Activated CD8-positive, alpha-beta memory T cell treated with anti-CD3 and anti-CD28 coated beads for 1 hour (primary cell): ENCODE data around the gene TSEN15.

Experiments
- DNase-seq, 2 donors: peaks; one replicate each; pipeline ENCODE4 v3.0.0-alpha.2; 2020; ENCODE audit warnings: low read depth in 1 of 2; ENCODE audit errors: extremely low read depth in 1 of 2

Gene TSEN15

DNA sequence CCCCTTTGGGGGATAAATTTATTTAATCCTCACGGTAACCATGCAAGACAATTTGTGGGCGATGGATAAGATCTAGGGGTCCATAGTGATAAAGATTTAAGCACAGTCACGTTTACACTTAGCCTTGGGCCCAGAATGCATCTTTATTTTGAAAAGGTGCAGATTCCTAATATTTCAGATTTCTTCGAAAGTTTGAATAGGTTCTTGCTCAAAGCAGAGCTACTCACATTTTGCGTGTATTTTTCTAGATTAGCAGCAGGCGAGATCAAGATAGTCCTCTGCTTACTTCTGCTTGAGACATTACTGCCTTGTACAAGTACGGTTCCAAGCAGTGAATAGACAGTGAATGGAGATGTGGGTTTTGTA, 647 bp downstream of the TSEN15 start:
- no peak for DNase-seq

DNA sequence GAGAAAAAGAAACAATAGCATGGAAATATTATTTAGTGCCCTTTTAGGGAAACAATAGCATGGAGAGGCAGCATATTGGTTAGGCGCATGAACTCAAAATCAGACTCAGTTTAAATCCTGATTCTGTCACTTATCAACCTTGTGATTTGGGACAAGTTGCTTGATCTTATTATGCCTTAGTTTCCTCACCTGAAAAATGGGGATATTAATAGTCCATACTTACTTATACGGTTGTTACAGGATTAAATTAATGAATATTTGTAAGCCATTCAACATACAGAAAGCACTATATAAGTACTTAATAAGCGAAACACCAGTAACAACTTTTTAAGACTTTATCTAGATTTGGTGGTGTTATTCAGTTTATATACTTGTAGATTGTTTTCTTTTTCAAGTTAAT, 1.2 kb downstream of the TSEN15 start:
- DNase-seq: no peak

DNA sequence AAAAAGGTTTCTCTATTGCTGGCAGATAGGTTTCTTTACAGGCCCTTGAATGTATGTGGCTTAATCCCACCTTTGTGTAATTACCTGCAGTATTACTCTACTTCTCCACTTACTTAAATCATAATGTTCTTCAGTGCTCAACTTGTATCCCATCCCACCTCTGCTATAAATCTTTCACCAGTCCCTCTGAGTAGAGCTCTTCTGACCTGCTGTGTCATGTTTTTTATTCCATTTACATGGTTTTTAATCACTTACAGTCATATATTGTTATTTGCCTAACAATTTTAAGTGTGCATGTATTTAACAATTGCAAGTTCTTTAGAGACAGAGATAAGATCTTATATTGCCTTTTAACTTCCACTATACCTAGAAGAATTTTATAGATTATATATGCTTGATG, 2.4 kb downstream of the TSEN15 start:
- no peak for DNase-seq

DNA sequence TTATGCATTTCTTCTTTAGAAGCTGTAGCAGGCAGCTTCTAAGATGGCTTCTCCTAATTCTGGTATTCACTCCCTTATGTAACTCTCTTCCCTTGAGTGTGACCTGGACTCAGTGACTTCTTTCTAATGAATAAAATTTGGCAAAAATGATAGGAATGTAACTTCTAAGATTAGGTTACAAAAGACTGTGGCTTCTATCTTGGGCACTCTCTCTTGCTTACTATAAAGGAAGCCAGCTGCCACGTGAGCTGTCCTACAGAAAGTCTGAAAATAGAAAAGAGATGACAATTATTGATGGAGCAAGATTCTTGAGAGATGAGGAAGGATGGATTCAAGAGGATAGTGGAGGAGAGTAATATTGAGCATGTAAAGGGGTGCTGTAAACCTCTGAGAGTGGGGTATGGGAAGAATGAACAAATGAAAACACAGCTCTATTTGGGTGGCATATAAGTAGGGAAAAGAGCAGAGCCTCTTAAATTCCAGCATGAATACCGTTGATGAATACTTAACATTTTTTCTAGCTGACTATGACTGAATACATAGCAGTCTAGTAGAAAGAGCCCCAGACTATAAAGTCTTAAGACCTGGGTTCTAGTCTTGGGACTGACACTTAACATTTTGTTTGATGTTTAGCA, 5.5 kb downstream of the TSEN15 start:
- no peak for DNase-seq

DNA sequence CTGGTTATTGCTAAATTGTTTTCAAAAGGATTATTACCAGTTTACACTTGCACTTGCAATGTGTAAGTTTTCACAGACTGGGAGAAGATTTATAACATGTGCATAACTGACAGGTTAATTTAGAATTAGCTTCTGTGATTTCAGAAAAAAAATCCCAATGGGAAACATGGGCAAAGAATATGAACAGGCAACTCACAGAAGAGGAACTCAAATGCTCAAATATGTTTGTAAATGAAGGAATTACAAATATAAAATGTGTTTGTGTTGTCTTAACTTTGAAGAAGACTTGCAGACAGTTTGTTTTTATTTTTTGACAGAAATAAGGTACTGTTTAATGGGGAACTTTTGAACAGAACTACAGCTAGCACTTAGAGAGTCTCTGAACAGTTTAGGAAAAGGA, 8.4 kb downstream of the TSEN15 start:
- no peak for DNase-seq

DNA sequence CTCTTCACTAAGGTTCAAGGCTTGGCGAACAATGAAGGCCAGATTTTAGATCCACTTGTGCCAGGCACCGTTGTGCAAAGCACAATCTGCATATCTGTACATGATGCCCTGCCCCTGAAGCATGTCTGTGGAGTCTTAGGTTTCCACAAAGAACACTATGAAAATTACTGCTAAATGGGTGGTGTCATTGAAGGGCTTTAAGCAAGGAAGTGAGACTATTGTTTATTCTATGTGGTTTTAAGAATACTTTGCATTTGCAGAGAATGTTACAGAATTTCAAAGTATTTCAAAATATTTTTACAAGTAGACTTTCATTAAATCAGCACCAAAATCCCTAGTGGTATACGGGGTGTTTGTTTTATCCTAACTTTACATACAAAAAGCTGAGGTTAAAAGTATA, 8.8 kb downstream of the TSEN15 start:
- no peak for DNase-seq

DNA sequence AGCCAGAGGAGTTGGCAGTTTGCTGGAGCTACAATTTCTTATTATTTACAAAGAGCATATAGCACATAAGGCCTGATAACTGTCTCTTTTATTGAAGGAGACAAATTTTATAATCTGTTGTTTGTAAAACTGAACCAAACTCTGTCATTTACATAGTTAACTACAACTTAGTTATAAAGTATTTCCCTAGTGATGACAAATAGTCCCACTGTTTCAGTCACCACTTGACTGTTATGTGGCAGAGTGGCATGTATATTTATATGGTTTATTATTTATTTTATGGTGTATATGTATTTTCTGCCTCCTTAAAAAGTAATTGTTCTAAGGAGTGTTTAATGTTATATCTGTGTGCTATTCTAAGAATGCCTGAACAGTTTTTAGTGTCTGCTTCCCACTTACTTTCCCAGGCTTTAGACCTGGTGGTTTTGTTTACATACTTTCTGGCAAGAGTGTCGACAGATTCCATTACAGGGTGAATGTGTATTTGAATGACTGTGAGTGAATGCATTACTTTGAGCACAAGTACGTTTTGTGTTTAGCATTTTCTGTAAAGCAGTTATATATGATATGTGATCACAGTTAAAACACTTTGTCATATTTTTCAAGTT, 10.0 kb downstream of the TSEN15 start:
- DNase-seq: no peak

DNA sequence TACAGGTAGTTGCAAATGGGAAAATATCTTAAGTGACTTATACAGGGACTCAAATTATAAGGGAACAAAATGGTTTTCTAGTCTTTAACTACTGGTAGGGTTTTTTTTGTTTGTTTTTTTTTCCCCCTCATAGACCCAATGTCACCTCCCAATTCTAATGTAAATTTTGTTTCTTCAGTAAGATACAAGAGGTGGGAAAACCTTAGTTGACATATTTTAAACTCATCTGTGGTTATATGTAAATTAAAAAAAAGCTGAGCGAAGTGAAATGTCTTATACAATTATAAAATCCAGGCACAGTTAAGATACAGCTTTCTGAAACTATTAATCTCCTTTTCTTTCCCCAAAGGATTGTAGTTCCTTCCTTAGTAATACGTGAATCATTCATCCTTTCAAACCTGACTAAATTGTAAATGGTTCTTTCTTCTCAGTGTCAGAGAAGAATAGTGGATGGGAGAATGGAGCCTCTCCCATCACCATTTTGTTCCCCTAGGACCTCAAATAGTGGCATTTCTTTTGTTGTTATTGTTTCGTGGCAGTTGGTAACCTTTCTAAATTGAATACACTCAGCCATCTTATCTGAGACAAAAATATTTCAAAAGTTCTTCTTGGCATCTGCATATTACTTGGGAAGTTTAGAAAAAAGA, 11.2 kb downstream of the TSEN15 start:
- no peak for DNase-seq

DNA sequence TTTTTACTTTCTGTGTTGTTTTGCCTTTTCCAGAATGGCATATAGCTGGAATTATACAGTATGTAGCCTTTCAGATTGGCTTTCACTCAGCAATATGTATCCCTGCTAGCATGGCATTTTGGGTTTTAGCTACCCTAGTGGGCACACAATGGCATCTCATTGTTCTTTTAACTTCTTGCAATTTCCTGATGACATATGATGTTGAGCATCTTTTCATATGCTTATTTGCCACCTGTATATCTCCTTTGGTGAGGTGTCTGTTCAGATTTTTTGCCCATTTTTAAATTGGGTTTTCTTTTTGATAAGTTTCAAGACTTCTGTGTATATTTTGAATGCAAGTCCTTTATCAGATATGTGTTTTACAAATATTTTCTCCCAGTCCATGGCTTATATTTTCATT, 14.0 kb downstream of the TSEN15 start:
- no peak for DNase-seq

DNA sequence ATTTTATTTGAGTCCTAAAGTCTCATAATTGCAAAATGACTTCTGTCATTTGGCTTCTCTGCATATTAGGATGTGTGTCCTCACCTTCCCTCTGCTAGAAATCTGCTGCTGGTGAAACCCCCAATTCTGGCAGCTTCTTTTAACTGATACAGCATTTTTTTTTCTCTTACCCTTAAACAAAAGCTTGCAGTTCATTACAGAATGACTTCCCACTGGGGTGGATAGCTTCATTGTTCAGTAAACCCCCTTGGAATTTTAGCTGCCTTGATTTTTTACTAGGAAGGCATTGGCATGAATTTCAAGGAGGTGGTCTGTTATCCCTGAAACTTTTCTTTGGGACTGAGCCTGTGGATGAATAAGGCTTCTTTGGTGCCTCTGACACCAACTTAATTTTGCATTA, 16.8 kb downstream of the TSEN15 start:
- no peak for DNase-seq

DNA sequence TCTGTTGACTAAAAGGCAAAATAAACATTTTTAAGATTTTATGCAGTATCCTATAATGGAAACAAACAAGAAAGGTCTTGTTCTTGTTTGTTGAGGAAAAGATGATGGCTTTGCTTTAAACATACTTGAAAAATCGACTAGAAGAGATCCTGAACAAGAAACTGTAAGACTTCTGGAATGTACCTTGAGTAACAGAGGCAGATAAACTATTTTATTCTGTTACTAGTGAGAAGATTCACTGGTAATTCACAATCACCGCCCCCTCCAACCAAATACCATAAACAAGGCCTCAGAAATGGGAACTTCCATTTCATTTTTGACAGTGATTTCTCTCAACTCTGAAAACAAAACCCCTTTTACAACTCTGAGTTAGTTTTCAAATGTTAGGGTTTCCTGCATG, 18.1 kb downstream of the TSEN15 start:
- DNase-seq: no peak

DNA sequence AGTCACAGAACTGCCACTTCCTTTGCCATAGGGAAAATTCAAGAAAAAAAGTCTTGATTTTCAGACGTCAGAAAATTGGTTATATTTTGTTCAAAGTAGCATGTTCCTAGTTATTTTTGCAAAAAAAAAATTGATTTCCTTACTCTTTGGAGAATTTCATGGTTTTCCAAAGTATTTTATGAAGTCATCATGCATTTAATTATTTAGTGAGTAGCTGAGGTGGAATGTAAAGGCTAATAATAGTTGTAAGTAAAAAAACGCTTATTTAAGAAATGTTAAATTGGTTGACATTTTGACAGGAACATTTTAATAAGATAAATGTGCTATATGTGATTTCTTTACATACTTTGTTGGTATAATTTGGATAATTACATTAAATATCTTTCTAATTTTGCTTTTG, 20.8 kb downstream of the TSEN15 start:
- DNase-seq: no peak

DNA sequence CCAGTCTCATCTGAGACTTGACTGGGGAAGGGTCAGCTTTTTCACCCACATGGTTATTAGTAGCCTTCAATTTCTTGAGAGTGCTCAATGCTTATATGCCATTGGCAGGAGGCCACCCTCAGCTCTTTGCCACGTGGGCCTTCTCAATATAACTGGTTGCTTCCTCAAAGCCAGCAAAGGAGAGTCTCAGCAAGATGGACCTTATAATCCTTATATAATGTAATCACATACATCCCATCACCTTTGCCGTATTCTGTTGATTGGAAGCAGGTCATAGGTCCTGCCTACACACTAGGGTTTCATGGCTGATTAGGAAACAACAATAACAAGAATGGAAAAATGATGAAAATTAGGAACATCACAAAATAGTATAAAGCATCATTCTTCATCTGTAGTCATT, 22.9 kb downstream of the TSEN15 start:
- no peak for DNase-seq

DNA sequence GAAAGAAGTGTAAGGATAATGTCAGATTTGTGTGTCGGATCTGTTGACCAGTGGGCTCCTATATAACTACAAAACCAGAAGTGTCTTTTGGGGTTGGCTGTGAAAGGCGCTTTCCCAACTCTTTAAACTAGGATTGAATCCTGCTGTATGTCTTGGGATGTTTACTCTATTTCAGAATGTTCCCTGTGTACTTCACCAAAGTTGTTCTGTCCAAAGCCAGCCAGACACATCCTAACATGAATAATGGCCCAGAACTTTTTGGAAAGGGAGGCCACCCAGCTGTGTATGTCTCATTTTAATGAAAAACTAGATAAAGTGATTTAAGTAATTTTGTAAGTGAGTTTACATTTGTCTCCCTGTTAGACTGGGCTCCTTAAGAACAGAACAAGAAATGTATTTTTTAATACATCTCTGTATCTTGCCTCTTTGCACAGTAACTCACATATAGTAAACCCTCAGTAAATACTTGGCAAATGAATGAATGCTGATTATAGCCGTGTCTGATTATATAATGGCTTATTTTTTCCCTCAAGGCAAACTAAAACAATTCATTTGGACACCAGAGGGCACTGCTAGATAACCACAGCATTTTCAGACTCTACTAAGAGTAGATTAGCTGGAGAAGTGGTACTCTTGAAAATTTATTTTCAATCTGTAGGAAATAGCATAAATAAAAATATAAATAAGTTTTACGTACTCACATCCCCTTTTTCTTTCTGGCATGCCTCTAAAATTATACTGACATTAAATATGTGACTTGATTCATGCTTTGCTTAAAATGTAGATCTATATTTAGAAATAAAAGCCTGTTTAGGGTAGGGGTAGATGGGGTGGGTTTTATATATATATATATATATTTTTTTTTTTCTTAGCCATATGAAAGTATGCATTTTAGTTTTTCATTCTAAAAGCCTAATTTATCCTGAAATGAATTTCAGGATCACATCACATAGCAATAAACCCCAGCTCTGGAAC, 23.8 kb downstream of the TSEN15 start:
- DNase-seq: no peak

DNA sequence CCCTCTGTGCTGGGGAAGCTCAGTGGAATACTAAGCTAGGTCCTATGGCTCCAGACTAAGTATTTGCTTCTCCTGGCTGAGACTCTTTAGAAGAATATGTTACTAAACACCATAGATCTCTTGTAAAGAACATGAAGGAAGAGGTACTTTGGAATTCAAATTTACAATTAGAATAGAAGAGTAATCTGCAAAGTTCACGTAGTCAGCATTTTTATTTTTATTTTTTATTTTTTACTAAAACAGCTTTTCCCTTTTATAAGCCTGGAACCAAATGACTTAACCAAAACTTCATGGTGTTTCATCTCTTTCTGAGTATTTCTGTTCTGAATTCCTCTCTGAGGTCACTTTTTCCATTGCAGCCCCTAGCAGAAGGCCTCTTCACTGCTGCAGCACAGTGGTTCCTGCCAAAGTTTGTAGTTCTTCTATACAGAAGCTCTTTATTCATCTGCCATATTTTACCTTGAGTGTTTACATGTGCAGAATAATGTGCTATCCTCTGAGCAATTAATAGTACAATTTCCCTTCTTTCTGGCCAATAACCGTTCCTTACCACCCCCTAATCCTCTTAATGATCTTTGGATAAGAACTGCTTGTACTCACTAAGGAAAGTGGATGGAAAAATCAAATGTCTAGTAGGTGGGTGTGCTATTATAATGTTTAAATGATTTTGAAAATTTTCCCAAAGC, 27.2 kb downstream of the TSEN15 start:
- DNase-seq: no peak

DNA sequence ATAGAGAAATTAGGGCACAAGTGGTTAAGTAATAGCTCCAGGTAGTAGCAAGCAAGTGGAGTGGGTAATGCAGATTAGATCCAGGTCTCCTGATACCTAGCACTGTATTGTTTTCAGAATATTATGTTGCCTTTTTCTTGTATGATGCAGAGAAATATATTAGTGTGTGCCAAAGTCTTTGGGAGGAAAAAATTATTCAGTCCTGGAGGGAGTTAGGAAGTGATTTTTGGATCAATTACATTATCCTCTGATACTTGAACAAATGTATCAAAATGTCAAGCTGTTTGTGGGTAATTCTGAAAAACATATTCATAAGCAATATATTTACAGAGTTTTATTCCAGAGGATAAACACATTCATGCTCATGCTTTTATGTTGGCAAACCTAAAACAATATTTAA, 28.8 kb downstream of the TSEN15 start:
- DNase-seq: no peak

DNA sequence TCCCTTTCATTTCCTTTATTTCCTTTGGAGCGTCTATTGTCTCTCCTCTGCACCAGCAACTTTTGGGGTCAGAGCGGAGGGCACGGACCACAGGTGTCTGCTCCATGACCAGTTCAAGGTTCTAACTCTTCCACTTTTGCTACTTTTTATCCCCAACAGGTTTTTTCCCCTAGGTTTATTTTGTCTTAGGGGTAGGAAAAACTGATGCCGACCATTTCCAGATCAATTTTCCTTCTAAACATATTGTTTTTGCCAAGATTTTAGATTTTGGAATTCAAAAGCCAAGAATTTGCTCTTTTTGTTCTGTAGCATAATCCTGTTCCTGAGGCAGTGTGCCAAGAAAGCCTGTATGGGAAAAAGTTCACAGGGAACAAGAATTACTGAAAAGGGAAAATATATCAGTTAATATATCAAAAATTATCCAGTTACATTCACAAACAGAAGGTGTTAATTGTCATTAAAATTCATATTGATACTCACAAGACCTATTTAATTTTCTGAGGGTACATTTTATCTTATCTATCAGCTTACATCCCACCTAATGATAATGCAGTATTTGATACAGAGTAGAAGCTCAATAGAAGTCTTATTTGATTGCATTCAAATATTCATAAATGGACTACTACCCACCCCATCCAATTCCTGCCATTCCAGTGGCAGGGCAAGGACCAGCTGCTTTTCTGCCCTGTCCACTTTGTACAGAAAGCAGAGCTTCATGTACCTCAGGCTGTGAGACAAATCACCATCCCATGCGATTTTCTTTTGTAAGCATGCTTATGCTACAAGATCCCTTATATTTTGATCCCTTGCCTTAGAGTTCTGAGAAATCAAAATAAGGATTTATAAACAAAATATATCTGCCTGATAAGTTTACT, 31.2 kb downstream of the TSEN15 start:
- no peak for DNase-seq

DNA sequence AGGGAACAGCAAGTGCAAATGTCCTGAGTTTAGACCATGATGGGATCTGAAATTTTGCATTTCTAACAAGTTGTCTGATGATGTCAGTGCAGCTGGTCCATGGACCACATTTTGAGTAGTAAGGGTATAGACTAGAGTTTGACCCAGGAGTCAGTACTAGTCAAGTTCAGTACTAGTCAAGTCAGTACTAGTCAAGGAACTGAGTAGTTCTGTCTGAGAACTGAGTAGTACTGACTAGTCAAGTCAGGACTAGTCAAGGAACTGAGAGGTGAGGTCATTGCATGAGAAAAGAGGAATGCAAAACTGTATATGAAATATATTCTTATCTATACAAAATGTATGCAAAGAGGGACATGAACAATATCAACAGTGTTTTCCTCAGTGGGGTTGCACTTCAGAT, 34.1 kb downstream of the TSEN15 start:
- DNase-seq: no peak

DNA sequence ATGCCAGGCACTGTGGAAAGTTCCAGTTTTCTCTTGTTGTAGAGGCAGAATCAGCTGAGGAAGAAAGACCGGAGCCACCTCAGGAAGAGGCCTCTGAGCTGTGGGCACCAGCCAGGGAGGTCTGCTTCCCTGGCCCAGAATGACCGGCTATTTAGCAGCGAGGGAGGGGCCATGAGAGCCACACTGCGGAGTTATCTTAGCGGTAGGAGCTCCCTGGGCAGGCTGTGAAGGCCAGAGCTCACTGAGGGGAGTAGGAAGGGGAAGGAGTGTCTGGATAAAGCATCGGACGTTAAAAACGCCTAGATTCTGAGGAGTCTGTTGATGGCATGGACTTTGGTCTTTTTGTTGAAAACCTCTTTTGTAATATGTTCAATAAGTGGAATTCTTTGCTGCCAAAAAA, 36.5 kb downstream of the TSEN15 start:
- DNase-seq: no peak

DNA sequence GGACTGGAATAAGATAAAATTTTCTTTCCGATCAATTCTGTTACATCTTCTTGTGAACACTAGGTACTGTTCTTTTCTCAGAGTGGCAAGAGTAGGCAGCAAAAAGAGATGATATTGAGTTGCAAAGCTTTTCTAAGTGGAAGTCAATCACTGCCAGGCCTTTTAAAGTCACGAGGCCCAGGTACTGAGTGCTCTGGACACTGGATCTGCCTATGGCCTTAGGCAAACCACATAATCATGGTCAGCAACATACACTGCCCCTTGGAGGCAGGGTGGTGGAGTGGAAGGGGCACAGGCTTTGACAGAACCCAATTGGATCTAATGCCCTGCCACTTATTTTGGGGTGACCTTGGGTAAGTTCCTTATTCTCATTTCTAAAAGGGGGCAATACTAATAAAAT, 41.5 kb downstream of the TSEN15 start:
- no peak for DNase-seq
